ENCODE data around the gene LHFPL6.

- TF ChIP-seq, protein P1, sequence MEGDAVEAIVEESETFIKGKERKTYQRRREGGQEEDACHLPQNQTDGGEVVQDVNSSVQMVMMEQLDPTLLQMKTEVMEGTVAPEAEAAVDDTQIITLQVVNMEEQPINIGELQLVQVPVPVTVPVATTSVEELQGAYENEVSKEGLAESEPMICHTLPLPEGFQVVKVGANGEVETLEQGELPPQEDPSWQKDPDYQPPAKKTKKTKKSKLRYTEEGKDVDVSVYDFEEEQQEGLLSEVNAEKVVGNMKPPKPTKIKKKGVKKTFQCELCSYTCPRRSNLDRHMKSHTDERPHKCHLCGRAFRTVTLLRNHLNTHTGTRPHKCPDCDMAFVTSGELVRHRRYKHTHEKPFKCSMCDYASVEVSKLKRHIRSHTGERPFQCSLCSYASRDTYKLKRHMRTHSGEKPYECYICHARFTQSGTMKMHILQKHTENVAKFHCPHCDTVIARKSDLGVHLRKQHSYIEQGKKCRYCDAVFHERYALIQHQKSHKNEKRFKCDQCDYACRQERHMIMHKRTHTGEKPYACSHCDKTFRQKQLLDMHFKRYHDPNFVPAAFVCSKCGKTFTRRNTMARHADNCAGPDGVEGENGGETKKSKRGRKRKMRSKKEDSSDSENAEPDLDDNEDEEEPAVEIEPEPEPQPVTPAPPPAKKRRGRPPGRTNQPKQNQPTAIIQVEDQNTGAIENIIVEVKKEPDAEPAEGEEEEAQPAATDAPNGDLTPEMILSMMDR (IDR thresholded peaks at IDR 0.05) = no peak
- TF ChIP-seq POLR2AphosphoS5 (IDR thresholded peaks at IDR 0.05; ENCODE audit: low read depth, low read length) (no peak), REST (IDR thresholded peaks at IDR 0.05; ENCODE audit: insufficient read depth in 1 of 2, low read depth in 2 of 2, low read length in 1 of 2) (no peak), SIN3A (IDR thresholded peaks at IDR 0.05; ENCODE audit: borderline replicate concordance, insufficient read depth, low read depth, low read length) (no peak), TCF7L2 (IDR thresholded peaks at IDR 0.05; ENCODE audit: low read depth, low read length) (no peak)
These were observed 134.7 kb downstream of the LHFPL6 start for GRCh38 chr13:39468306-39468705.

All from Panc1 (cell line).